ENCODE measurements around the gene MYO5A. TPM values are rescaled to one million over a fixed set of nuclear protein-coding genes. Genes with fewer than 3 reads are reported as not detected.

MYO5A gene
- total RNA-seq, 2 donors from 2014 or later: 2.6 to 6.0 TPM

GRCh38 chr15:52291204-52291603, 237.5 kb downstream of the MYO5A start:
- TF ChIP-seq CTCF (IDR thresholded peaks at IDR 0.05): no peak
- Histone ChIP-seq H3K27ac (no peak overlapping the region), H3K4me3 (no peak overlapping the region), H3K4me1 (no peaks in the 10 kb centered on the region), H3K9ac (ENCODE audit: low read depth in 2 of 2, low read length in 2 of 2) (no peak overlapping the region), H3K36me3 (no peaks in the 10 kb centered on the region), H3K9me3 (no peaks in the 10 kb centered on the region), H3K27me3 (peaks cover 9% of the 10 kb centered on the region)
- no peak for DNase-seq
- intact Hi-C loops (cut with DNase I): no loop called here

- Histone ChIP-seq H3K4me1 (no peaks in the 10 kb centered on the region), H3K9me3 (no peaks in the 10 kb centered on the region), H3K36me3 (no peaks in the 10 kb centered on the region), H3K27me3 (peaks cover 9% of the 10 kb centered on the region), H3K9ac (ENCODE audit: low read depth in 2 of 2, low read length in 2 of 2) (no peak overlapping the region), H3K4me3 (no peak overlapping the region), H3K27ac (no peak overlapping the region)
- intact Hi-C loops (cut with DNase I): no loop called here
- TF ChIP-seq CTCF (IDR thresholded peaks at IDR 0.05): no peak
- DNase-seq: no peak
Observed at GRCh38 chr15:52290800-52291199, 237.9 kb downstream of the MYO5A start.

GRCh38 chr15:52290329-52290728, 238.4 kb downstream of the MYO5A start:
- H3K9me3 ChIP-seq: no peaks in the 10 kb centered on the region
- H3K9ac ChIP-seq (ENCODE audit: low read depth in 2 of 2, low read length in 2 of 2): no peak overlapping the region
- peak overlapping the region; percentile 82 for H3K27ac ChIP-seq
- H3K27me3 ChIP-seq: peaks cover 6% of the 10 kb centered on the region
- no peak for DNase-seq
- no peaks in the 10 kb centered on the region for H3K36me3 ChIP-seq
- no peak overlapping the region for H3K4me3 ChIP-seq
- intact Hi-C loops (cut with DNase I): no loop called here
- no peak for TF ChIP-seq CTCF (IDR thresholded peaks at IDR 0.05)
- no peaks in the 10 kb centered on the region for H3K4me1 ChIP-seq

GRCh38 chr15:52289629-52290081, 239.0 kb downstream of the MYO5A start:
- DNase-seq: peak; percentile 91
- Histone ChIP-seq H3K4me1 (no peaks in the 10 kb centered on the region), H3K4me3 (no peak overlapping the region), H3K27me3 (no peaks in the 10 kb centered on the region), H3K9ac (ENCODE audit: low read depth in 2 of 2, low read length in 2 of 2) (peak overlapping the region in 1 of 2 donors; percentile 43), H3K9me3 (no peaks in the 10 kb centered on the region), H3K27ac (peak overlapping the region; percentile 82), H3K36me3 (no peaks in the 10 kb centered on the region)
- TF ChIP-seq CTCF (IDR thresholded peaks at IDR 0.05): no peak
- intact Hi-C loops (cut with DNase I): no loop called here

- peak overlapping the region; percentile 82 for H3K27ac ChIP-seq
- peak overlapping the region; percentile 19 to 71 for H3K9ac ChIP-seq (ENCODE audit: low read depth in 2 of 2, low read length in 2 of 2)
- intact Hi-C loops (cut with DNase I): no loop called here
- H3K4me1 ChIP-seq: no peaks in the 10 kb centered on the region
- DNase-seq: no peak
- H3K27me3 ChIP-seq: no peaks in the 10 kb centered on the region
- no peak overlapping the region for H3K4me3 ChIP-seq
- H3K36me3 ChIP-seq: no peaks in the 10 kb centered on the region
- no peaks in the 10 kb centered on the region for H3K9me3 ChIP-seq
- no peak for TF ChIP-seq CTCF (IDR thresholded peaks at IDR 0.05)
Observed at GRCh38 chr15:52288986-52289385, 239.7 kb downstream of the MYO5A start.
